Endothelial cell of umbilical vein (primary cell): ENCODE measurements around the gene LDLRAD4. TPM values are rescaled to one million over a fixed set of nuclear protein-coding genes. Genes with fewer than 3 reads are reported as not detected.

ENCODE experiments used
- BruUV-seq: library from RNA; stranded (reverse); fragments of 400-500 nt; replicated peaks from 2 replicates; lab custom pipeline; 2021; lab: Mats Ljungman, UMichigan
- CTCF ChIA-PET: fragments of 300-600, 350-600 bp; sonication (Branson Sonifier 250); formaldehyde crosslinking; loops from one replicate; lab custom pipeline; 2021; ENCODE audit warnings: antibody characterized with exemption, inconsistent platforms; lab: Charles Lee
- POLR2A ChIA-PET: fragments of 300-600, 350-600 bp; sonication (Branson Sonifier 250); formaldehyde crosslinking; loops from one replicate; lab custom pipeline; 2021; ENCODE audit warnings: antibody characterized with exemption, inconsistent platforms; lab: Charles Lee
- DNase-seq: peaks from one replicate; pipeline ENCODE4 v3.0.0-alpha.2; 2011; ENCODE audit warnings: low read depth, low spot score
- FAIRE-seq: peaks from 2 replicates; lab custom pipeline; 2011; peaks lifted over from hg19 to GRCh38; lab: Jason Lieb, UNC
- H2AFZ ChIP-seq: 2 replicates; pipeline ENCODE4 v1.6.0; 2012; ENCODE audit warnings: low read depth, low read length, control low read depth, inconsistent platforms
- H3K27ac ChIP-seq: 2 replicates; pipeline ENCODE4 v1.5.1; 2011; ENCODE audit warnings: low read depth, mild to moderate bottlenecking, control low read depth, low read length, moderate library complexity; ENCODE audit not compliant: insufficient read depth
- H3K27me3 ChIP-seq, 2 experiments: 2 replicates each; pipeline versions ENCODE4 v1.6.0 to v1.6.1; 2011; ENCODE audit warnings: low read length in 2 of 2, mixed read lengths in 1 of 2; ENCODE audit not compliant: control insufficient read depth in 2 of 2, insufficient read depth in 2 of 2
- H3K36me3 ChIP-seq, 2 experiments: 2 replicates in 1 of 2; 3 replicates in 1 of 2; pipeline ENCODE4 v1.5.1; 2011; ENCODE audit warnings: low read length in 2 of 2, mild to moderate bottlenecking in 1 of 2, moderate library complexity in 1 of 2; ENCODE audit not compliant: control insufficient read depth in 2 of 2, insufficient read depth in 2 of 2; ENCODE audit errors: extremely low read depth in 1 of 2
- H3K4me1 ChIP-seq: 3 replicates; pipeline ENCODE4 v1.5.1; 2011; ENCODE audit warnings: mild to moderate bottlenecking, low read length; ENCODE audit not compliant: control insufficient read depth, insufficient read depth; ENCODE audit errors: extremely low read depth
- H3K4me2 ChIP-seq: 2 replicates; pipeline ENCODE4 v1.6.1; 2011; ENCODE audit warnings: low read length, control low read depth, mixed read lengths; ENCODE audit not compliant: insufficient read depth
- H3K4me3 ChIP-seq, 3 experiments: fragments of 200-600 bp in 1 of 3; sonication (generic), shearing (Covaris generic) in 1 of 3; replicated peaks in 1 of 3; 2 replicates each; pipeline ENCODE4 v1.5.1; 2011 to 2016; ENCODE audit warnings: control low read depth in 3 of 3, low read length in 3 of 3, mild to moderate bottlenecking in 2 of 3, inconsistent platforms in 1 of 3, low read depth in 1 of 3, moderate library complexity in 1 of 3; ENCODE audit not compliant: insufficient read depth in 1 of 3
- H3K79me2 ChIP-seq: 2 replicates; pipeline ENCODE4 v1.6.0; 2012; ENCODE audit warnings: low read length, inconsistent platforms; ENCODE audit not compliant: control insufficient read depth, insufficient read depth
- H3K9ac ChIP-seq: replicated peaks from 2 replicates; pipeline ENCODE3; 2011; ENCODE audit warnings: low read length, control low read depth; ENCODE audit not compliant: insufficient read depth; ENCODE audit errors: extremely low read depth
- H3K9me1 ChIP-seq: replicated peaks from 3 replicates; pipeline ENCODE4 v1.6.0; 2011; ENCODE audit warnings: mild to moderate bottlenecking, low read length; ENCODE audit not compliant: control insufficient read depth, insufficient read depth; ENCODE audit errors: extremely low read depth
- H3K9me3 ChIP-seq: replicated peaks from 2 replicates; pipeline ENCODE4 v1.5.1; 2012; ENCODE audit warnings: low read length, inconsistent platforms; ENCODE audit not compliant: control insufficient read depth, insufficient read depth
- H4K20me1 ChIP-seq: replicated peaks from 2 replicates; pipeline ENCODE3; 2011; ENCODE audit warnings: mild to moderate bottlenecking, low read length; ENCODE audit not compliant: control insufficient read depth, insufficient read depth; ENCODE audit errors: extremely low read depth
- EZH2 ChIP-seq: IDR thresholded peaks from 2 replicates; pipeline ENCODE4 v1.6.1; 2012; ENCODE audit warnings: borderline replicate concordance, low read depth, mild to moderate bottlenecking, moderate library complexity, low read length, inconsistent platforms; ENCODE audit not compliant: severe bottlenecking
- FOS ChIP-seq: IDR thresholded peaks from 2 replicates; pipeline ENCODE4 v1.6.1; 2011; ENCODE audit warnings: mild to moderate bottlenecking, low read length, moderate library complexity, borderline replicate concordance; ENCODE audit not compliant: insufficient read depth
- GATA2 ChIP-seq: IDR thresholded peaks from 2 replicates; pipeline ENCODE4 v1.7.0; 2011; ENCODE audit warnings: low read depth, mild to moderate bottlenecking, moderate library complexity, mixed read lengths, low read length; ENCODE audit not compliant: insufficient read length, insufficient read depth
- JUN ChIP-seq: IDR thresholded peaks from 2 replicates; pipeline ENCODE4 v1.6.1; 2011; ENCODE audit warnings: borderline replicate concordance, low read depth; ENCODE audit not compliant: insufficient read length, insufficient read depth
- MYC ChIP-seq: IDR thresholded peaks from one replicate; pipeline ENCODE4 v1.6.1; 2011; ENCODE audit warnings: mild to moderate bottlenecking, low read depth, low read length
- POLR2A ChIP-seq: IDR thresholded peaks from 2 replicates; pipeline ENCODE4 v1.6.1; 2012; ENCODE audit warnings: low read depth, mild to moderate bottlenecking, control low read depth, low read length
- POLR2AphosphoS5 ChIP-seq: IDR thresholded peaks from 2 replicates; pipeline ENCODE4 v1.6.1; 2012; ENCODE audit warnings: low read depth, mild to moderate bottlenecking, control low read depth, low read length, moderate library complexity; ENCODE audit not compliant: insufficient read depth
- dilution Hi-C: fragments of 300-500 bp; cut with MboI; formaldehyde crosslinking; loops from one replicate; pipeline ENCODE4 v1.15.0; 2019; ENCODE audit warnings: low sequenced_read_pairs; ENCODE audit not compliant: extremely low pct_ligation_motif_present
- intact Hi-C: fragments of 100-400 bp; cut with micrococcal nuclease; formaldehyde crosslinking; loops from one replicate; pipeline ENCODE4 v1.10.0; 2022
- polyA plus RNA-seq, 4 experiments: library from polyadenylated mRNA; depleted of rRNA in 3 of 4; stranded (reverse) in 3 of 4; unstranded in 1 of 4; fragments of >200 nt; gene quantifications; 2 replicates each; pipeline versions ENCODE4 v1.2.1 to v1.2.3, GENCODE V29; 2011 to 2012; ENCODE audit warnings: missing spikeins in 1 of 4
- total RNA-seq: library from RNA; stranded (reverse); gene quantifications from 2 replicates; pipeline ENCODE4 v1.2.3, GENCODE V29; 2021
- TF ChIP-seq, protein P1 (sequence below), 2 donors: IDR thresholded peaks; 1 replicate in 1 of 2; 2 replicates in 1 of 2; pipeline ENCODE4 v1.5.1; 2011; ENCODE audit warnings: low read length in 2 of 2, mild to moderate bottlenecking in 2 of 2, moderate library complexity in 2 of 2, control low read depth in 1 of 2, inconsistent platforms in 1 of 2, low read depth in 1 of 2; ENCODE audit not compliant: insufficient read depth in 1 of 2; ENCODE audit errors: extremely low read depth in 1 of 2
- TF ChIP-seq, protein P2 (sequence below): IDR thresholded peaks from 2 replicates; pipeline ENCODE4 v1.6.1; 2011; ENCODE audit not compliant: insufficient read depth, insufficient read length

Gene LDLRAD4
- total and polyA plus RNA-seq, 2 donors (not counting 3 experiments of a cell fraction or from before 2014, with no cell fraction given): 5.2 to 6.5 TPM

DNA sequence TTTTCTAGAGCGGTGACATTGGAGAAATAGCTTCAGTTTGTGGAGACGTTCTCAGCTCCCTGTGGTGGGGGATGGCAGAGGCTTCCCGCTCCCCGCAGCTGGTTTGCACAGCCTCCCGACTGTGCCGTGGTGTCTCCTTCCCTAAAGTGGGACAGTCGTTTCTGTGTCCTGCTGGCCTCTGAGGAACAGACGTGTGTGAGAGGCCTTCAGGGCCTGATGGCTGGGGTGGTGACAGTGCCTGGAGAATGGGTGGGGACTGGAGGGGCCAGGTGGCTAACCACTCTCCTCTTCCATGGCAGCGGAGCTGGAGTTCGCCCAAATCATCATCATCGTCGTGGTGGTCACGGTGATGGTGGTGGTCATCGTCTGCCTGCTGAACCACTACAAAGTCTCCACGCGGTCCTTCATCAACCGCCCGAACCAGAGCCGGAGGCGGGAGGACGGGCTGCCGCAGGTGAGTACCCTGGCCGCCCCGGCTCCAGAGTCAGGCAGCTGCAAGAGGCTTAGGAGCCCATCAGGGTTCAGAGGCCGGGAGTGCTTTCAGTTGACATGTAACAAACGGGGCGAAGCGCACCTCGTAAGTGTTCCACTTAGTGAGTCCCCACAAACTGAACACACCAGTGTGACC lies 402.4 kb downstream of the LDLRAD4 start:
- Histone ChIP-seq H3K9me3 (no peaks in the 10 kb centered on the region), H3K9ac (no peak overlapping the region), H3K4me1 (peaks cover 6% of the 10 kb centered on the region), H3K27ac (no peak overlapping the region), H3K36me3 (no peaks in the 10 kb centered on the region), H4K20me1 (no peaks in the 10 kb centered on the region), H3K79me2 (no peaks in the 10 kb centered on the region), H3K9me1 (no peaks in the 10 kb centered on the region), H2AFZ (no peak overlapping the region), H3K4me3 (no peak overlapping the region), H3K4me2 (no peak overlapping the region), H3K27me3 (no peaks in the 10 kb centered on the region)
- FAIRE-seq (no peak), DNase-seq (no peak)
- ChIA-PET POLR2A (no interaction called here), CTCF (interaction anchor here (0.8 to 0.9 kb wide), 2 partner anchors 9 to 65 kb away, joined by 3 to 4 read pairs; no protein-coding TSS in a partner anchor)
- no TSS peak for BruUV-seq
- TF ChIP-seq GATA2 (no peak), EZH2 (no peak), POLR2A (no peak), POLR2AphosphoS5 (no peak), JUN (no peak), MYC (no peak), FOS (no peak)
- TF ChIP-seq, protein P1, sequence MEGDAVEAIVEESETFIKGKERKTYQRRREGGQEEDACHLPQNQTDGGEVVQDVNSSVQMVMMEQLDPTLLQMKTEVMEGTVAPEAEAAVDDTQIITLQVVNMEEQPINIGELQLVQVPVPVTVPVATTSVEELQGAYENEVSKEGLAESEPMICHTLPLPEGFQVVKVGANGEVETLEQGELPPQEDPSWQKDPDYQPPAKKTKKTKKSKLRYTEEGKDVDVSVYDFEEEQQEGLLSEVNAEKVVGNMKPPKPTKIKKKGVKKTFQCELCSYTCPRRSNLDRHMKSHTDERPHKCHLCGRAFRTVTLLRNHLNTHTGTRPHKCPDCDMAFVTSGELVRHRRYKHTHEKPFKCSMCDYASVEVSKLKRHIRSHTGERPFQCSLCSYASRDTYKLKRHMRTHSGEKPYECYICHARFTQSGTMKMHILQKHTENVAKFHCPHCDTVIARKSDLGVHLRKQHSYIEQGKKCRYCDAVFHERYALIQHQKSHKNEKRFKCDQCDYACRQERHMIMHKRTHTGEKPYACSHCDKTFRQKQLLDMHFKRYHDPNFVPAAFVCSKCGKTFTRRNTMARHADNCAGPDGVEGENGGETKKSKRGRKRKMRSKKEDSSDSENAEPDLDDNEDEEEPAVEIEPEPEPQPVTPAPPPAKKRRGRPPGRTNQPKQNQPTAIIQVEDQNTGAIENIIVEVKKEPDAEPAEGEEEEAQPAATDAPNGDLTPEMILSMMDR (IDR thresholded peaks at IDR 0.05; ENCODE audit: extremely low read depth in 1 of 2, insufficient read depth in 1 of 2, low read depth in 1 of 2, low read length in 2 of 2): no peak
- TF ChIP-seq, protein P2, sequence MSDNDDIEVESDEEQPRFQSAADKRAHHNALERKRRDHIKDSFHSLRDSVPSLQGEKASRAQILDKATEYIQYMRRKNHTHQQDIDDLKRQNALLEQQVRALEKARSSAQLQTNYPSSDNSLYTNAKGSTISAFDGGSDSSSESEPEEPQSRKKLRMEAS: no peak
- intact Hi-C loops (no loop called here), dilution Hi-C loops (no loop called here)
